ENCODE data around the gene TRAPPC12. TPM values are rescaled to one million over a fixed set of nuclear protein-coding genes. Genes with fewer than 3 reads are reported as not detected.
"Not testable (repeated sequence)": the region's sequence is repeated elsewhere in the genome, so short reads cannot be mapped to it uniquely, and the experiment has no call there.

TRAPPC12 gene
- total RNA-seq, 1 donor = 67.0 TPM

DNA sequence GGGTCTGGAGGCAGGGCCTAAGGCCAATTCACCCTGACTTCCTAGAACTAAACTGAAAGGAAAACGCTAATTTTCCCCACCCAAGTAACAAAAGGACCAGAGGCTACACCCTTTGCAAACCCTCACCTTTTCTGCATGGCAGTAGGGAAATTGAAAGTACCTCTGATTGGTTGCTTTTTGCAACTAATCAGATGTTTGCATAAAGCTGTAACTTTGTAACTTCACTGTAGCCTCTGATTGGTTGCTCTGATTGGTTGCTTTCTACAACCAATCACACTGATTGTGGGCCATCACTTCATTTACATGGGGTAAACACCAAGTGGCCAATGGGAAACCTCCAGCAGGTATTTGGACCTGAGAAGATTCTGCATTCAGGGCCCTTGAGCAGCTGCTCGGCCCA is 22.7 kb upstream of the TRAPPC12 start:
- TF ChIP-seq, protein P1, sequence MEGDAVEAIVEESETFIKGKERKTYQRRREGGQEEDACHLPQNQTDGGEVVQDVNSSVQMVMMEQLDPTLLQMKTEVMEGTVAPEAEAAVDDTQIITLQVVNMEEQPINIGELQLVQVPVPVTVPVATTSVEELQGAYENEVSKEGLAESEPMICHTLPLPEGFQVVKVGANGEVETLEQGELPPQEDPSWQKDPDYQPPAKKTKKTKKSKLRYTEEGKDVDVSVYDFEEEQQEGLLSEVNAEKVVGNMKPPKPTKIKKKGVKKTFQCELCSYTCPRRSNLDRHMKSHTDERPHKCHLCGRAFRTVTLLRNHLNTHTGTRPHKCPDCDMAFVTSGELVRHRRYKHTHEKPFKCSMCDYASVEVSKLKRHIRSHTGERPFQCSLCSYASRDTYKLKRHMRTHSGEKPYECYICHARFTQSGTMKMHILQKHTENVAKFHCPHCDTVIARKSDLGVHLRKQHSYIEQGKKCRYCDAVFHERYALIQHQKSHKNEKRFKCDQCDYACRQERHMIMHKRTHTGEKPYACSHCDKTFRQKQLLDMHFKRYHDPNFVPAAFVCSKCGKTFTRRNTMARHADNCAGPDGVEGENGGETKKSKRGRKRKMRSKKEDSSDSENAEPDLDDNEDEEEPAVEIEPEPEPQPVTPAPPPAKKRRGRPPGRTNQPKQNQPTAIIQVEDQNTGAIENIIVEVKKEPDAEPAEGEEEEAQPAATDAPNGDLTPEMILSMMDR (IDR thresholded peaks at IDR 0.05; ENCODE audit: extremely low read depth, low read depth, low read length) = no peak
- Histone ChIP-seq H3K4me2 (ENCODE audit: insufficient read depth, low read length) (no peak overlapping the region), H4K20me1 (ENCODE audit: insufficient read depth, low read length) (peaks cover 8% of the 10 kb centered on the region), H3K27me3 (ENCODE audit: insufficient read depth, low read length) (no peaks in the 10 kb centered on the region), H3K27ac (ENCODE audit: low read depth, low read length) (no peak overlapping the region), H3K4me1 (ENCODE audit: insufficient read depth, low read length) (no peaks in the 10 kb centered on the region), H3K4me3 (ENCODE audit: insufficient read depth, low read length) (no peak overlapping the region), H2AFZ (ENCODE audit: low read length) (no peak overlapping the region), H3K36me3 (ENCODE audit: insufficient read depth, low read length) (peaks cover 14% of the 10 kb centered on the region), H3K79me2 (ENCODE audit: insufficient read depth, low read length) (peaks cover 31% of the 10 kb centered on the region), H3K9me3 (ENCODE audit: low read depth, low read length) (no peaks in the 10 kb centered on the region)
- DNase-seq (ENCODE audit: insufficient read length, low spot score, missing footprints) = no peak

DNA sequence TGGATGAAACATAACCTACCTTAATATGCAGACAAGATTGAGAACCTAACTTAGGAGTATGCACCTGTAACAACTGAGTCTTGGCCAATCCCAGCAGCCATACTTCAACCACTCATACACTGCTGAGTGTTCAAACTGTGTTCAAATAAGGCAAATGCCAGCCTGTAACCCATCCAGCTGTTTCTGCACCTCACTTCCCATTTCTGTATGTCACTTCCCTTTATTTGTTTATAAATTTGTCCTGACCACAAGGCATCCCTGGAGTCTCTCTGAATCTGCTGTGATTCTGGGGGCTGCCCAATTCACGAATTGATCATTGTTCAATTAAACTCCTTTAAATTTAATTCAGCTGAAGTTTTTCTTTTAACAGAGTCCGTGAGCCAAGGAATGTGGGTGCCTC is 22.0 kb upstream of the TRAPPC12 start:
- H3K27me3 ChIP-seq (ENCODE audit: insufficient read depth, low read length); DNase-seq (ENCODE audit: insufficient read length, low spot score, missing footprints); H2AFZ ChIP-seq (ENCODE audit: low read length); H3K4me3 ChIP-seq (ENCODE audit: insufficient read depth, low read length); H3K27ac ChIP-seq (ENCODE audit: low read depth, low read length); H3K4me1 ChIP-seq (ENCODE audit: insufficient read depth, low read length); H3K4me2 ChIP-seq (ENCODE audit: insufficient read depth, low read length); H3K9me3 ChIP-seq (ENCODE audit: low read depth, low read length); H4K20me1 ChIP-seq (ENCODE audit: insufficient read depth, low read length): not testable (repeated sequence)
- peaks cover 37% of the 10 kb centered on the region for H3K79me2 ChIP-seq (ENCODE audit: insufficient read depth, low read length)
- H3K36me3 ChIP-seq (ENCODE audit: insufficient read depth, low read length) = peaks cover 14% of the 10 kb centered on the region

- peaks cover 11% of the 10 kb centered on the region for H4K20me1 ChIP-seq (ENCODE audit: insufficient read depth, low read length)
Observed at GRCh38 chr2:3357926-3358325, 21.6 kb upstream of the TRAPPC12 start.

DNA sequence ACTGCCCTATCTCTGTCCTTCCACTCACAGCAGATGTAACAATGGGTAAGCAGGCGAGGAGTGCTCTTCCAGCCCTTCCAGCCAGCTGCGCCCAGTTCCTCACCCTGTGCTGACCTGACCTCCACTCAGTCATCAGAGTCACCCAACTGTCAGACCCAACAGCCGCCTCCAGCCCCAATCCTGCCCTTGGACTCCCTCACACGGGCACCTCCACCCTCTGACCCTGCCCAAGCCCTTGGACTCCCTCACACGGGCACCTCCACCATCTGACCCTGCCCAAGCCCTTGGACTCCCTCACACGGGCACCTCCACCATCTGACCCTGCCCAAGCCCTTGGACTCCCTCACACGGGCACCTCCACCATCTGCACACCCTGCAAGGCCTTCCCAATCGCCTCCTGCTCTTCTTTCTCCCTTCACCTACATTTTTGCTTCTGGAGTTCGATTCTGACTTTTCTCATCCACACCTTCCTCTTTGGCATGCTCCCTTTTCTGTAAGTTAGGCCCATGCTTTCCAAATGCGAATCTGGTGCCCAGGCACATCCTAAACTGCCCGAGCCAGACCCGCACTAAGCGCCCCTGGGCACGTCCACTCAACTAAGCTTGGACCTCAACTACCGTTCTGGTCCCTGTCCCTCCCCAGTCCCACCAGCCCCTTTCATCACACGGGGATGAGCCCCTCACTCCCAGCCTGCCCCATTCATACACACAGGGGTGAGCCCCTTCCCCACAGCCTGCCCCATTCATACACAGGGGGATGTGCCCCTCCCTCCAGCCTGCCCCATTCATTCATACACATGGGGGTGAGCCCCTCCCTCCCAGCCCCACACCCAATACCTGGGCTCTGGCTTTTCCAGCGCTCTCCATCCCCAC is 17.7 kb upstream of the TRAPPC12 start:
- peaks cover 3% of the 10 kb centered on the region for H4K20me1 ChIP-seq (ENCODE audit: insufficient read depth, low read length)
- DNase-seq (ENCODE audit: insufficient read length, low spot score, missing footprints) = no peak
- no peaks in the 10 kb centered on the region for H3K27me3 ChIP-seq (ENCODE audit: insufficient read depth, low read length)
- no peak overlapping the region for H2AFZ ChIP-seq (ENCODE audit: low read length)
- H3K36me3 ChIP-seq (ENCODE audit: insufficient read depth, low read length) = no peaks in the 10 kb centered on the region
- H3K27ac ChIP-seq (ENCODE audit: low read depth, low read length) = no peak overlapping the region
- H3K4me2 ChIP-seq (ENCODE audit: insufficient read depth, low read length) = no peak overlapping the region
- TF ChIP-seq, protein P1 (IDR thresholded peaks at IDR 0.05; ENCODE audit: extremely low read depth, low read depth, low read length) = no peak
- H3K4me3 ChIP-seq (ENCODE audit: insufficient read depth, low read length) = no peak overlapping the region
- H3K4me1 ChIP-seq (ENCODE audit: insufficient read depth, low read length) = no peaks in the 10 kb centered on the region
- no peaks in the 10 kb centered on the region for H3K9me3 ChIP-seq (ENCODE audit: low read depth, low read length)
- peaks cover 45% of the 10 kb centered on the region for H3K79me2 ChIP-seq (ENCODE audit: insufficient read depth, low read length)

More at GRCh38 chr2:3357926-3358325, 21.6 kb upstream of the TRAPPC12 start:
- no peaks in the 10 kb centered on the region for H3K9me3 ChIP-seq (ENCODE audit: low read depth, low read length)
- peaks cover 41% of the 10 kb centered on the region for H3K79me2 ChIP-seq (ENCODE audit: insufficient read depth, low read length)
- H3K27me3 ChIP-seq (ENCODE audit: insufficient read depth, low read length) = no peaks in the 10 kb centered on the region
- DNase-seq (ENCODE audit: insufficient read length, low spot score, missing footprints) = no peak
- H3K27ac ChIP-seq (ENCODE audit: low read depth, low read length) = no peak overlapping the region
- H3K36me3 ChIP-seq (ENCODE audit: insufficient read depth, low read length) = peaks cover 13% of the 10 kb centered on the region
- no peaks in the 10 kb centered on the region for H3K4me1 ChIP-seq (ENCODE audit: insufficient read depth, low read length)
- H3K4me3 ChIP-seq (ENCODE audit: insufficient read depth, low read length) = no peak overlapping the region
- TF ChIP-seq, protein P1 (IDR thresholded peaks at IDR 0.05; ENCODE audit: extremely low read depth, low read depth, low read length) = no peak
- no peak overlapping the region for H2AFZ ChIP-seq (ENCODE audit: low read length)
- H3K4me2 ChIP-seq (ENCODE audit: insufficient read depth, low read length) = no peak overlapping the region
